Omental fat pad (tissue), 4 donors: ENCODE data around the gene MAGEB6B. TPM values are rescaled to one million over a fixed set of nuclear protein-coding genes. Genes with fewer than 3 reads are reported as not detected.
"Not testable (repeated sequence)": the region's sequence is repeated elsewhere in the genome, so short reads cannot be mapped to it uniquely, and the experiment has no call there.

ENCODE experiments used
- ATAC-seq: fragments of 150-250 bp; one replicate; pipeline ENCODE4 v1.9.1; 2016; ENCODE audit warnings: mild to moderate bottlenecking, moderate library complexity; ENCODE audit not compliant: low FRiP score
- DNase-seq: peaks from one replicate; pipeline ENCODE4 v3.0.0-alpha.2; 2019; ENCODE audit warnings: low spot score
- CTCF ChIP-seq, 3 donors: fragments of 450-650 bp; IDR thresholded peaks; one replicate each; pipeline ENCODE4 v1.5.1; 2016 to 2017; ENCODE audit warnings: antibody characterized with exemption in 3 of 3, mild to moderate bottlenecking in 3 of 3, moderate library complexity in 2 of 3
- total RNA-seq, 4 donors: library from RNA; depleted of rRNA; stranded (reverse); fragments of >200 nt; gene quantifications; one replicate each; pipeline ENCODE4 v1.1.0, GENCODE V29; 2016

The MAGEB6B gene
- total RNA-seq, result not detected

GRCh38 chrX:26160301-26160700 is at the start of gene MAGEB6B:
MAGEB6B (plus strand) TSS chrX:26160601; CDS start chrX:26160601, 0 bp downstream.
- no peak for TF ChIP-seq CTCF (IDR thresholded peaks at IDR 0.05)
- no peak for ATAC-seq
- no peak for DNase-seq

- DNase-seq (no peak), ATAC-seq (no peak)
- no peak for TF ChIP-seq CTCF (IDR thresholded peaks at IDR 0.05)
These were observed 22.1 kb upstream of the MAGEB6B start, which contains the start of gene MAGEB18 for GRCh38 chrX:26138274-26138673. MAGEB18 (plus strand) TSS chrX:26138343; CDS start chrX:26138986, 643 bp downstream.

GRCh38 chrX:26146024-26146423 is 14.4 kb upstream of the MAGEB6B start:
- ATAC-seq, result no peak
- no peak for DNase-seq
- TF ChIP-seq CTCF (IDR thresholded peaks at IDR 0.05), result no peak

GRCh38 chrX:26192204-26192603 is 31.8 kb downstream of the MAGEB6B start, which contains the start of gene MAGEB6:
MAGEB6 (plus strand) TSS chrX:26192440; CDS start chrX:26193847, 1,407 bp downstream.
- ATAC-seq, result no peak
- DNase-seq, result no peak
- TF ChIP-seq CTCF (IDR thresholded peaks at IDR 0.05), result no peak

- TF ChIP-seq CTCF (IDR thresholded peaks at IDR 0.05), result no peak
- ATAC-seq, result no peak
These were observed 43.2 kb downstream of the MAGEB6B start for GRCh38 chrX:26203561-26203960.

GRCh38 chrX:26204717-26205116 is 44.3 kb downstream of the MAGEB6B start:
- not testable (repeated sequence) for ATAC-seq, DNase-seq

More at GRCh38 chrX:26203561-26203960, 43.2 kb downstream of the MAGEB6B start:
- DNase-seq, result no peak

- DNase-seq (no peak), ATAC-seq (no peak)
- TF ChIP-seq CTCF (IDR thresholded peaks at IDR 0.05), result no peak
These were observed 47.6 kb downstream of the MAGEB6B start for GRCh38 chrX:26208012-26208411.

Other genes with a start within 250 kb of the MAGEB6B start
- not detected for gene MAGEB18, start 22.3 kb upstream of the MAGEB6B start, total RNA-seq
- not detected for gene MAGEB6, start 31.8 kb downstream of the MAGEB6B start, total RNA-seq
- gene MAGEB5, start 55.6 kb downstream of the MAGEB6B start, total RNA-seq, result not detected